Aorta (tissue), 5 donors: ENCODE measurements around the gene NRSN2. TPM values are rescaled to one million over a fixed set of nuclear protein-coding genes. Genes with fewer than 3 reads are reported as not detected.
"Not testable (repeated sequence)": the region's sequence is repeated elsewhere in the genome, so short reads cannot be mapped to it uniquely, and the experiment has no call there.

Source experiments
- ATAC-seq: fragments of 200-7000 bp; cut with Tn5 transposase; one replicate; pipeline ENCODE4 v1.9.1; 2022; ENCODE audit warnings: moderate library complexity; ENCODE audit not compliant: low FRiP score
- DNase-seq, 2 donors: peaks; one replicate each; pipeline ENCODE4 v3.0.0-alpha.2; 2020
- H3K27ac ChIP-seq, 2 donors: one replicate each; pipeline ENCODE4 v1.5.1; 2013; ENCODE audit warnings: low read length in 2 of 2, mild to moderate bottlenecking in 2 of 2, moderate library complexity in 2 of 2, control low read depth in 1 of 2, inconsistent platforms in 1 of 2, low read depth in 1 of 2
- H3K27me3 ChIP-seq, 2 donors: one replicate each; pipeline ENCODE4 v1.6.1; 2013; ENCODE audit warnings: control low read depth in 1 of 2, low read length in 1 of 2, mild to moderate bottlenecking in 1 of 2, moderate library complexity in 1 of 2; ENCODE audit not compliant: insufficient read depth in 2 of 2, control insufficient read depth in 1 of 2
- H3K36me3 ChIP-seq, 2 donors: one replicate each; pipeline ENCODE4 v1.6.1; 2013; ENCODE audit warnings: control low read depth in 1 of 2, low read length in 1 of 2, mild to moderate bottlenecking in 1 of 2; ENCODE audit not compliant: insufficient read depth in 2 of 2, control insufficient read depth in 1 of 2
- H3K4me1 ChIP-seq, 2 donors: one replicate each; pipeline ENCODE4 v1.6.1; 2013; ENCODE audit warnings: low read length in 2 of 2, control low read depth in 1 of 2, mild to moderate bottlenecking in 1 of 2, moderate library complexity in 1 of 2; ENCODE audit not compliant: insufficient read depth in 2 of 2, control insufficient read depth in 1 of 2
- H3K4me3 ChIP-seq, 2 donors: one replicate each; pipeline ENCODE4 v1.5.1; 2013; ENCODE audit warnings: low read length in 2 of 2, control low read depth in 1 of 2, mild to moderate bottlenecking in 1 of 2
- H3K9me3 ChIP-seq: one replicate; pipeline ENCODE4 v1.6.1; 2013; ENCODE audit warnings: mild to moderate bottlenecking, low read length; ENCODE audit not compliant: control insufficient read depth
- WGBS, 2 donors: extraction: QIAGEN DNeasy Blood & Tissue Kit; methylation state at CpG; one replicate each; pipeline ENCODE4 v1.1.7; 2013; 5-methylcytosine and 5-hydroxymethylcytosine counted together
- intact Hi-C, 2 donors: fragments of 100-400 bp; cut with DNase I; formaldehyde crosslinking; loops; one replicate each; pipeline versions ENCODE4 v1.14.2 to v1.15.0; 2022
- polyA plus RNA-seq, 2 donors: library from polyadenylated mRNA; stranded (reverse); fragments of 200-250 nt; gene quantifications; one replicate each; pipeline ENCODE4 v1.2.3, GENCODE V29; 2013
- total RNA-seq, 2 donors: library from RNA; stranded (reverse); fragmentation: NEBNext Ultra II Directional; extraction: Animal tissue kit (Norgen Biotek cat#: 25700); gene quantifications; one replicate each; pipeline ENCODE4 v1.2.1, GENCODE V29; 2021
- donor health status: healthy with polysubstance abuse.
- donor health status: Bipolar disorder and iron deficiency.
- donor health status: DM: no; HTN: no; CAD: no.
- donor health status: DM: no; HTN: no; CAD: no.
- donor health status: DM: yes; HTN: yes; CAD: no.

NRSN2 gene
- total and polyA plus RNA-seq, 4 donors = 12.0 to 40.6 (median 34.5) TPM

DNA sequence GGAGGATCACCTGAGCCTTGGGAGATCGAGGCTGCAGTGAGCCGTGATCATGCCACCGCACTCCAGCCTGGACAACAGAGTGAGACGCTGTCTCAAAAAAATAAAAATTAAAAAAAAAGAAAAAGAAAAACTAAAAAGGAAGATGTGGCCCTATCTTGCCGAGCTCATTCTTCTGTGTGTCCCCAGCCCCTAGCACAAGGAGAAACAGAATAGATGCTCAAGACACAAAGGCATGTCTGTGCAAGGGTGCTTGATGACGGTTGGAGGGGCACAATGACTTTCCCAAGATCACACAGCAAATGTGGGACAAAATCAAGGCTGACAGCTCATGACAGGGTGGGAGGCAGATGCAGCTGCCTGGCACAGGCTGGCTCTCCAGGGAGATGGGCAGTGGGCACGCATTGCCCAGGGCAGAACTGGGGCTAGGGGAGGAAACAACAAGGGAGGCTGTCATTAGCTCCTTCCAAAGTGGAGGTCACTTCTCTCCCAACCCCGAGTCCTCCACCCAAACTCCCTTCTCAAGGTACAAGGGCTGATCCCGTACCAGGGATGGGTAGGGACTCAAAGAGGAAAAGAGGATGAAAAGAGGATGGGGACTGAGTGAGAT, 775 bp upstream of the NRSN2 start:
- Histone ChIP-seq H3K27me3 (no peaks in the 10 kb centered on the region), H3K9me3 (no peaks in the 10 kb centered on the region), H3K4me3 (peak overlapping the region in 1 of 2 donors; percentile 65), H3K36me3 (no peaks in the 10 kb centered on the region), H3K4me1 (peaks cover 0 to 2% of the 10 kb centered on the region in 2 donors), H3K27ac (no peak overlapping the region)
- ATAC-seq (no peak), DNase-seq (peak in 1 of 2 donors; percentile 43)
- WGBS, 2 donors = 64 to 67% methylated on average over 9 of the region's 9 CpGs
- intact Hi-C loops = loop anchor here in 1 of 2 donors (2.0 to 5.0 kb wide), 2 partner anchors 21 to 196 kb away; partner anchors contain the start of genes CSNK2A1 and SOX12

DNA sequence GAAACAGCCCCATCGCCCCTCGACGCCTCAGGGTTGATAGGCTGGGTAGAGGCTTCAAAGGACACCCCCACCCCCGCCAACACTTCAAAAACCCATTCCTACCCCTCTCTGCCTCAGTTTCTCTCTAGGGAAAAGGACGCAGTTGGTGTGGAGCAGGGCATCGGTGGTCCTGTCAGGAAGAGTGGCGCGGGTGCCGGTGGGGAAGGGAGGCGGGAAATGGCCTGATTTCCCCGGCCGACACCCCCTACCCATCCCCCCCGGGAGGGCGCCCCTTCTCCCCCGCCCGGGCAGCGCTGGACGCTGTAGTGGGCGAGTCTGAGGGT, 367 bp downstream of the NRSN2 start:
- 0 to 2% methylated on average over 17 to 19 of the region's 19 CpGs for WGBS, 2 donors
- intact Hi-C loops = loop anchor here in 1 of 2 donors (2.0 to 5.0 kb wide), 2 partner anchors 22 to 195 kb away; partner anchors contain the start of genes CSNK2A1 and SOX12

DNA sequence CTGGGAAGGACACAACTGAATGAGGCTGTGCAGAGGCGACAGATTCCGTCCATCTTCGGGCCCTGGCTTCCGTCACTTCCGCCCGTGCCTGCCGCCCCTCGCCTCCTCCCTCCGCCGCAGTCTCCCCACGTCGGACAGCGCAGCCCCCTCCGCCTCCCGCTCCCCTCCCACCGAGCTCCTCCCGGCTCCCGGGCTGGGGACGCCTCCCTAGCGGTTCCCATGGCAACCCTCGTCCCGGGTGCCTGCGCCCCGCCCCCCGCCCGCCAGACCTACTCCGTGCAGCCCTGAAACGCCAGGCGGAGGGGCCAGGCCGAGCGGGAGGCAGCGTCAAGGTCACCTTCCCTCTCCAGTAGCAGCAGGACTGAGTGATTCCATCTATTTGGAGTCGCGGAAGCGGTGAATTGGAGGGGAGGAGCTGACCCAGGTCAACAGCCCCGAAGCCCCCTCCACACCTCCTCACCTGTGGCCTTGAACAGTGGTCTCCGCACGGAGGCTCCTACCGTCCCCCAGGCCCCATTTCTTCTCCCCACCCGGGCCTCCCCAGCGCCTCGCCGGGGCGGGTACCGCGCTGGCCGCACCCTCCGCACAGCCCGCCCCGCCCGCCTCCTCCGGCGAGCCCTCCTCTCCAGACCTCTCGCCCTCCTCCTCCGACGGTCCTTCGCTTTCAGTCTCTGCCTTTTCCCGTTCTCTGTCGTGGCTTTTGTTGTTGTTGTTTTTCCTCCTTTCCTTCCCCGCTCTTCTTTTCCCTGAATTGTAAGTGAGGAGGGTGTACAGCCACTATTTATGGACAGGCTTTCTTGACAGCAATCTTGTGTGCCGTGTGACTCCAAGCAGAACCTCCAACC, 951 bp downstream of the NRSN2 start:
- H3K9me3 ChIP-seq = no peaks in the 10 kb centered on the region
- intact Hi-C loops = loop anchor here in 1 of 2 donors (2.0 to 5.0 kb wide), 2 partner anchors 23 to 194 kb away; partner anchors contain the start of genes CSNK2A1 and SOX12
- peak overlapping the region; percentile 65 to 75 for H3K4me3 ChIP-seq
- peak; percentile 94 to 96 for DNase-seq
- no peaks in the 10 kb centered on the region for H3K36me3 ChIP-seq
- peak; percentile 96 for ATAC-seq
- H3K27ac ChIP-seq = peak overlapping the region; percentile 30 to 34
- H3K4me1 ChIP-seq = peaks cover 0 to 2% of the 10 kb centered on the region in 2 donors
- H3K27me3 ChIP-seq = no peaks in the 10 kb centered on the region
- 0 to 1% methylated on average over 53 to 61 of the region's 61 CpGs for WGBS, 2 donors

More for the DNA sequence above, 367 bp downstream of the NRSN2 start:
- H3K9me3 ChIP-seq = no peaks in the 10 kb centered on the region
- DNase-seq = no peak
- no peak for ATAC-seq
- H3K4me3 ChIP-seq = peak overlapping the region; percentile 65 to 75
- H3K4me1 ChIP-seq = peaks cover 0 to 2% of the 10 kb centered on the region in 2 donors
- no peaks in the 10 kb centered on the region for H3K36me3 ChIP-seq
- H3K27me3 ChIP-seq = no peaks in the 10 kb centered on the region
- H3K27ac ChIP-seq = peak overlapping the region; percentile 30 to 49

DNA sequence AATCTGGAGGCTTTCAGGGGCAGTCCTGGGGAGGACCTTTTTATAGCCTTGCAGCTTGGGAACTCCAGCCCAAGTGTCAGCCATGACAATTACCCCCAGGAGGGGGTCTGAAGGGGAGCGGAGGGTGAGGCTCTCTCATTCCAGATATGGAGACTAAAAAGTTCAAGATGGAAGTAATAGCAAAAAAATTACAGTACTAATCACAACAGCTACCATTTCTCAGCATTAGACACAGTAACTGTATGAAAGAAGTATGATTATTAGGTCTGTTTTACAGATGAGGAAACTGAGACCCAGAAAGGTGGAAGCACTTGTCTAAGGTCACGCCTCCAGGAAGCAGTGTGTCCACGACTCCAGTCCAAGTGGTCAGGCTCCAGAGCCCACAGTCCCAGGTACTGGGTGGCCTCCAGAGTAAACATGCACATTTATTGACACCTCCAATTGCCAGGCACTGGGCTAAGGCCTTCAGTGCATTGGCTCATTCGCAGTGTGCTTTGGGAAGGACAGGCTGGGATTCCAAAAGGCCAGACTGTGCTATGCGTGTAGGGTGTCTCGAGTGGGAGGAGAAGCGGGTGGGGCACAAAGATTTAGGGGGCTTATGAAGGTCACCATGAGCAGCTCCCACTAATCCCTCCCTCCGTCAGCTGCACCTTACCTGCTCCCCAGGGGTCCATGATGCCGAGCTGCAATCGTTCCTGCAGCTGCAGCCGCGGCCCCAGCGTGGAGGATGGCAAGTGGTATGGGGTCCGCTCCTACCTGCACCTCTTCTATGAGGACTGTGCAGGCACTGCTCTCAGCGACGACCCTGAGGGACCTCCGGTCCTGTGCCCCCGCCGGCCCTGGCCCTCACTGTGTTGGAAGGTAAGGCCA, 2.3 kb downstream of the NRSN2 start:
- intact Hi-C loops = loop anchor here in 1 of 2 donors (5.0 kb wide), 1 partner anchor 193 kb away; the partner anchor contains the start of gene CSNK2A1
- peak in 1 of 2 donors; percentile 41 for DNase-seq
- Histone ChIP-seq H3K36me3 (no peaks in the 10 kb centered on the region), H3K27ac (no peak overlapping the region), H3K4me3 (no peak overlapping the region), H3K27me3 (no peaks in the 10 kb centered on the region), H3K4me1 (peaks cover 0 to 2% of the 10 kb centered on the region in 2 donors), H3K9me3 (no peaks in the 10 kb centered on the region)
- WGBS, 2 donors = 84 to 88% methylated on average over 19 of the region's 19 CpGs
- no peak for ATAC-seq

DNA sequence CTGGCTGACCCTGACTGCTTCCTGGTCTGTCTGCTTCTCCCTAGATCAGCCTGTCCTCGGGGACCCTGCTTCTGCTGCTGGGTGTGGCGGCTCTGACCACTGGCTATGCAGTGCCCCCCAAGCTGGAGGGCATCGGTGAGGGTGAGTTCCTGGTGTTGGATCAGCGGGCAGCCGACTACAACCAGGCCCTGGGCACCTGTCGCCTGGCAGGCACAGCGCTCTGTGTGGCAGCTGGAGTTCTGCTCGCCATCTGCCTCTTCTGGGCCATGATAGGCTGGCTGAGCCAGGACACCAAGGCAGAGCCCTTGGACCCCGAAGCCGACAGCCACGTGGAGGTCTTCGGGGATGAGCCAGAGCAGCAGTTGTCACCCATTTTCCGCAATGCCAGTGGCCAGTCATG, 6.3 kb downstream of the NRSN2 start:
- WGBS, 2 donors = 88 to 90% methylated on average over 13 of the region's 13 CpGs
- intact Hi-C loops = loop anchor here (5.0 to 10.0 kb wide), 6 partner anchors 54 to 382 kb away; partner anchors contain the start of genes CSNK2A1 (in 1 of the 2) and RBCK1 (in 1 of the 2)
- no peak for ATAC-seq

DNA sequence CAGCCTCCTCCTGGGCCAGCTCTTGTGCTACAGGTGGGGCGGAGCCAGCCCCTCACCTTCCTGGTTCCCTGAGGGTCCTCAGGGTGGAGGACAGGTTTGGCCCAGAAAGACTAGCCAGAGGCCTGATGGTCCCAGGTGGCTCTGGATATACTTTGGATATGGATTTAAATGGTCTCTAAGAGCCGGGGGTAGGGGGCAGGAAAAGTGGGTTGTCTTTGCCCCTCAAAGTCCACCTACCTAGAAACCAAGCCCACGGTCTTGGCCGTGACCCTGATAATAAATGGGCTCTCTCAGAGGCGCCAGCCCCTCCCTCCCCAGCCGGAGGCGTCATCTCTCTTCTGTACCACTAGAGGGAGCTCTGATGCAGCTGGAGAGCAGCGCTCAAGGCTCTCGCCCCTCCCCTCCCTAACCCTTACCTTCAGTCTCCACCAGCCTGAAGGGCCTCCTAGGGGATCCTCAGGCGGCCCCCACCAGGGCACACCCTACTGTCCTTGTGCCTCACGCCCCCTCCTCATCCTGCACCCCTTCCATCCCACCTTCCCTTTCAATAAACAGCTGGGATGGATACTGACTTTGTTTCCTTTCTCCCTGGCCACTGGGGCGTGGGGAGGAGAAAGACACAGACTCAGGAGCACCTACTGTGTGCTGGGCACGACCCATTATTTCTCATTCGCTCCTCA, 7.5 kb downstream of the NRSN2 start:
- no peak overlapping the region for H3K4me3 ChIP-seq
- ATAC-seq (peak; percentile 95), DNase-seq (peak; percentile 77 to 89)
- no peak overlapping the region for H3K27ac ChIP-seq
- no peaks in the 10 kb centered on the region for H3K9me3 ChIP-seq
- H3K27me3 ChIP-seq = no peaks in the 10 kb centered on the region
- no peaks in the 10 kb centered on the region for H3K4me1 ChIP-seq
- intact Hi-C loops = loop anchor here (1.0 to 10.0 kb wide), 8 partner anchors 53 to 380 kb away; partner anchors contain the start of genes CSNK2A1 (in 1 of the 2) and RBCK1 (in 1 of the 2)
- WGBS, 2 donors = 10 to 12% methylated on average over 11 to 14 of the region's 14 CpGs
- H3K36me3 ChIP-seq = no peaks in the 10 kb centered on the region

More for the DNA sequence above, 6.3 kb downstream of the NRSN2 start:
- DNase-seq = peak in 1 of 2 donors; percentile 28
- Histone ChIP-seq H3K27ac (no peak overlapping the region), H3K36me3 (no peaks in the 10 kb centered on the region), H3K27me3 (no peaks in the 10 kb centered on the region), H3K4me1 (no peaks in the 10 kb centered on the region), H3K4me3 (no peak overlapping the region), H3K9me3 (no peaks in the 10 kb centered on the region)

DNA sequence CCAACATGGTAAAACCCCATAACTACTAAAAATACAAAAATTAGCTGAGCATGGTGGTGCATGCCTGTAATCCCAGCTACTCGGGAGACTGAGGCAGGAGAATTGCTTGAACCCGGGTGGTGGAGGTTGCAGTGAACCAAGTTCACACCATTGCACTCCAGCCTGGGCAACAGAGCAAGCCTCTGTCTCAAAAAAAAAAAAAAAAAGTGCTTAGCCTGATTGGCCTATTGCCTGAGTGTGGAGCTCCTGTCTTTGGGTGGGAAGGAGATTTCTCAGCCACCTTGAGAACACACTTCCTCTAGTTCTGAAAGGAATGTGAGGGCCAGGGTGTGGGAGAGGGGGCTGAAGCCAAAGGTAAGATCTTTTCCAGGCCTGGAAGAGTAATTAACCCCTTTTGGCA, 9.2 kb downstream of the NRSN2 start:
- not testable (repeated sequence) for DNase-seq, H3K27ac ChIP-seq, H3K4me3 ChIP-seq, ATAC-seq, H3K9me3 ChIP-seq, H3K27me3 ChIP-seq, H3K4me1 ChIP-seq, H3K36me3 ChIP-seq
- WGBS, 2 donors = 76 to 88% methylated on average over 2 of the region's 2 CpGs
- intact Hi-C loops = loop anchor here in 1 of 2 donors (5.0 to 10.0 kb wide), 3 partner anchors 76 to 379 kb away; no protein-coding TSS in a partner anchor
